AG10803 (cell line): ENCODE measurements around the gene SLC6A3.
"Not testable (repeated sequence)": the region's sequence is repeated elsewhere in the genome, so short reads cannot be mapped to it uniquely, and the experiment has no call there.

Experiments
- DNase-seq: peaks from one replicate; pipeline ENCODE4 v3.0.0; 2010; ENCODE audit warnings: low read depth
- H3K4me3 ChIP-seq: 2 replicates; pipeline ENCODE4 v1.5.1; 2011; ENCODE audit warnings: mild to moderate bottlenecking, low read length, control low read depth
- CTCF ChIP-seq: conservative IDR thresholded peaks from 2 replicates; pipeline ENCODE4 v1.5.1; 2011; ENCODE audit warnings: mild to moderate bottlenecking, low read length, control low read depth, inconsistent platforms

Gene SLC6A3

DNA sequence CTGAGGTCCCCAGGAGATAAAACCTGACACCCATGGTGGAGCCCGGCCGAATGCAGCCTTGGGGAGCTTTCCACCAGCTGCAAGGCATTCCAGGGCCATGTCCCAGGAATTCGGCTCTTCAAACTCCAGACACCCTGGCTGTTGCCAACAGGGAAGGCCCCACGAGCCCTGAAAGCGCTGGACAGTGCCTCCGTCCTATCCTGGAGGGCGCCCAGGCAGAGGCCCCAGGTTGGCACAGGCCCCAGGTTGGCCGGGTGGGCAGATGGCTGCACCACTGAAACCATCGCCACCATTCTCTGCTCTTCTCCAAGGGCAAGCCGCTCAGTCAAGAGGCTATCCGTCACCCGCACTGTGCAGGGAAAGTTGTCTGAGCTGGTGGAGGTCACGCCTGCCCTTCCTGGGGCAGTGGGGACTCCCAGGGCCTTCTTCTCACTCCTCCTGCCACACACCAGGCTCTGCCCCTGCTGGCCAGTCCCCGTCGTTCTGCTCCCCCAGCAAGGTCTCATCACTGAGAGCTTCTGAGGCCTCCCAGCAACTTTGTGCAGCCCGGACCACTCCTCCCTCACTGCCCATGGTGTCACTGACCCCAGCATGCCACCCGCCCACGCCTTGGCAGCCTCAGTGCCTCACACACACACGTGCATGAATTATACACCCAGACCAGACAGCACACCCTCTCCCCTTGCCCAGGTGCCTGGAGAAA, 21.2 kb downstream of the SLC6A3 start:
- no peak for DNase-seq
- no peak for TF ChIP-seq CTCF
- H3K4me3 ChIP-seq, result no peak overlapping the region

- H3K4me3 ChIP-seq, DNase-seq: not testable (repeated sequence)
Observed at GRCh38 chr5:1422522-1422921, 22.7 kb downstream of the SLC6A3 start.

- no peak for DNase-seq
- H3K4me3 ChIP-seq, result no peak overlapping the region
- no peak for TF ChIP-seq CTCF
Observed at GRCh38 chr5:1421521-1422341, 23.5 kb downstream of the SLC6A3 start.

DNA sequence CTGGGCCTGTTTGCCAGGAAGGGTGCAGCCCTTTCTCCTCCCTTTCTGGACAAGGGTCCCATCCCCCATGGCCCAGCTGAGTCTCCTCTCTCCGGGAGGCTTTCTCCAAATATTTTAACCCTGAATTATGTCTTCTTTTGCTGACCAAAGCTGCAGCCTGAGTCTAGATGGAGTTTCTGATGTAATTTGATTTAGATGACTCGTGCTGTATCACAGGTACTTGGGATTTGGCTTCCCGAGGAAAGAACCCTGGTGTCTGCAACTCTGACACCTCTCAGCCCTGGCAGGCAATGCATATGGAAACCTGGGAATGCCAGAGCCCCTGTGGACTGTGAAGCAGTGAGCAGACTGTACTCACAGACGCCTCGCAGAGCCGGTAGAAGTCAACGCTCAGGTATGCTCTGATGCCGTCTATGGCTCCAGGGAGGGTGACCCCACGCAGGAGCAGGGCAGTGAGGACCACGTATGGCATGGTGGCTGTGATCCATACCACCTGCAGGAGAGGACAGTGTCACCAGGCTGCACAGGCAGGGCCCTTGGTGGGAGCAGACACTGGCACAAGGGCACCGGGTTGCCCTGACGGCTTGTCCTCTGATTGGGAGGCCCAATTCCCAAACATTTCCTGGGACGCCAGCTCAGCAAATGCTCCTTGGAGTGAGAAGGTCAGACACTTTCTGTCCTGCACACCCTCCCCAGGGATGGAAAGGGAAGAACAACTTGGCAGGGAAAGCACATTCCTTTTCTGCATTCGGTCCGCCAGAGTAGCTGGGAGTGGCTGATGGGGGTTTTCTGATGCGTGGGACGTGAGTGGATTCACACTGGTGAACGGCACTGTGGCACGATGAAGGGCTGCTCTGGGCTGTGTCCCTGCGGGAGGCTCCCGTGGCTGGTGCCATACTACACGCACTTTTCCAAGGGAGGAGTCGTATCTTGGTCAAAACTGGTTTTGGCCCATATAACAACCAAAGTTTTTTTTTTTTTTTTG, 24.7 kb downstream of the SLC6A3 start:
- H3K4me3 ChIP-seq, result no peak overlapping the region
- TF ChIP-seq CTCF, result no peak
- peak; percentile 4 for DNase-seq

GRCh38 chr5:1419476-1420210, 25.6 kb downstream of the SLC6A3 start:
- no peak for TF ChIP-seq CTCF
- no peak overlapping the region for H3K4me3 ChIP-seq
- no peak for DNase-seq

DNA sequence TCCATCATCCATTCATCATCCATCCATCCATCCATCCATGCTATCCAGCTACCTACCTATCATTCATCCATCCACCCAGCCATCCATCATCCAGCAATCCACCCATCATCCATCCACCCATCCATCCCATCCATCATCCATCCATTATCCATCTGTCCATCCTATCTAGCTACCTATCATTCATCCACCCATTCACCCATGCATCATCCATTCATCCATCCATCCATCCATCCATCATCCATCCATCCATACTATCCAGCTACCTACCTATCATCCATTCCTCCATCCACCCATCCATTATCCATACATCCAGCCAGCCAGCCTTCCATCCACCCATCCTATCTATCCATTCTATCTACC, 26.3 kb downstream of the SLC6A3 start:
- TF ChIP-seq CTCF, result no peak
- no peak for DNase-seq
- H3K4me3 ChIP-seq, result no peak overlapping the region
